SIG-M5 treated with dmso at 0.1 percent for 504 hours (cell line): ENCODE data around the gene TMPRSS11A.
A peak's percentile ranks its signal among the peaks of the same experiment; 100 is the strongest.

Experiments used
- DNase-seq: peaks from one replicate; lab custom pipeline; 2025; ENCODE audit not compliant: unreplicated experiment; lab: John Stamatoyannopoulos, UW

The TMPRSS11A gene

GRCh38 chr4:67874986-67875385 is 88.3 kb downstream of the TMPRSS11A start:
- no peak for DNase-seq

GRCh38 chr4:67873116-67873515 is 90.2 kb downstream of the TMPRSS11A start:
- DNase-seq = no peak

- DNase-seq = peak; percentile 34
Measured at GRCh38 chr4:67871867-67872266, 91.4 kb downstream of the TMPRSS11A start.

GRCh38 chr4:67869580-67870190 is 93.6 kb downstream of the TMPRSS11A start:
- no peak for DNase-seq

GRCh38 chr4:67861513-67861912 is 101.8 kb downstream of the TMPRSS11A start:
- no peak for DNase-seq
